ENCODE data around the gene THSD7B.
"Not testable (repeated sequence)": the region's sequence is repeated elsewhere in the genome, so short reads cannot be mapped to it uniquely, and the experiment has no call there.

Gene THSD7B

DNA sequence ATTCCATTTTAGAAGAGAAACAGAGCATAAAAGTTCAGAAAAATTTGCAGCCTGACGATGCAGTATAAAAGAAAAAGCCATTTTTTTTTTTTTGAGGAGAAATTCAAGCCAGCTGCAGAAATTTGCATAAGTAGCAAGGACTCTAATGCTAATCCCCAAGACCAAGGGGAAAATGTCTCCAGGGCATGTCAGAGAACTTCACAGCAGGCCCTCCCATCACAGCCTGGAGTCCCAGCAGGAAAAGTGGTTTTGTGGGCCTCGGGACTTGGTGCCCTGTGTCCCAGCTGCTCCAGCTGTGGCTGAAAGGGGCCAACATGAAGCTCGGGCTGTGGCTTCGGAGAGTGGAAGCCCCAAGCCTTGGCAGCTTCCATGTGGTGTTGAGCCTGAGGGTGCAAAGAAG is 873.6 kb downstream of the THSD7B start:
- TF ChIP-seq POLR2A (IDR thresholded peaks at IDR 0.05; ENCODE audit: low read length): no peak
- no peak for TF ChIP-seq GATA1 (IDR thresholded peaks at IDR 0.05; ENCODE audit: low read depth, low read length)
- no peak for DNase-seq

DNA sequence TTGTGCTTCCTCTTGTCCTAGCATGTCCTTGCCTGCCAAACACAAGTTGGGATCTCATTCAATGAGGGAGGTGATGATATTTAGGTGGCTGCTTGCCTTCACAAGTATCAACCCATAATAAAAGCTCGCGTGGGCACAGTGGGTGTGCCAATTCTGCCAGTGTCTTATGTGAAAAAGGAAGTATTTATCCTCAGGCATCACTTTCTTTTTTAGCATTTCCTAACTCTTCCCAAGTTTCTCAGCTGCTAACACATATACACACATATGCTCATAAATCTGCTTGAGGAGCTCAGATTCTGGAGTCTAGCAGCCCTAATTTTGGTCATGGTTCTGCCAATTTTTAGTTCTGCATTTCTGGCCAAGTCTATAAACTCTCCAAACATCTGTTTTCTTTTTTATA is 879.4 kb downstream of the THSD7B start:
- no peak for DNase-seq
- TF ChIP-seq POLR2A (IDR thresholded peaks at IDR 0.05; ENCODE audit: low read length) (no peak), GATA1 (IDR thresholded peaks at IDR 0.05; ENCODE audit: low read depth, low read length) (no peak)

DNA sequence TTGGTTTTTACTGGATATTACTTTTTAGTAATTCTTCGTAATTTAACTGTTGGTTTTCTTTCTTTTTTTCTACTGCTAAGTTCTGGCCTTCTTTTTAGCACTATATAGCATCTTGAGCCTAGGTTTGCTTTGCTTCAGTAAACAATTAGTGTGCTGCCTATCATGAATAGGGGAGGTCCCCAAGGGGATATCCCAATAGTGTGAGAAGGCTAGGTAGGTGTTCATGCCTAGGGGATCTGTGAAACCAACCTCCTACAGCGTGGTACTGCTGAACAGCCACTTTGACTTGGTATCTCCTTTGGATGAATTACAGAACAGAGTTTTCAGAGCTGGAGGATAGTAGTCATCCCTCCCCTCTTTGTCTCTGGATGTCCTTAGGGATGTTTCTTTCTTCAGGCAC is 888.7 kb downstream of the THSD7B start:
- DNase-seq: no peak
- TF ChIP-seq POLR2A (IDR thresholded peaks at IDR 0.05; ENCODE audit: low read length) (no peak), GATA1 (IDR thresholded peaks at IDR 0.05; ENCODE audit: low read depth, low read length) (no peak)

DNA sequence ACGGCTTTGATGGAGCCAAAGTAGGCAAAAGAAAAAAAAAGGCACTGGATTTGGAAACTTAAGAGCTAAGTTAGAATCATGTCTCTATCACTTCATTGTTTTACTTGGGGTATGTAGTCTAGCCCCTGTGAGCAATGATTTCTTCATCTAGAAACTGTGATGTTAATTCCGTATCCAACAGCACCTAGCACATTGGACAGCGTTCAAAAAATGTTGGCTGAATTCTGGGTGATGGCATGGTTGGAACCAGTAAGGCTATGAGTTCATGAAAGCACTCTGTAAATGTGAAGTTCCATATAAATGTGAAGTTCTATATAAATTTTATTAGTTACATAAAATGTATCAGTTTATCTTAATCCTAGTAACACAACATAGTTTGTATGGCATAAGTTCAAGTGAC is 890.5 kb downstream of the THSD7B start:
- no peak for DNase-seq
- TF ChIP-seq POLR2A (IDR thresholded peaks at IDR 0.05; ENCODE audit: low read length): no peak
- no peak for TF ChIP-seq GATA1 (IDR thresholded peaks at IDR 0.05; ENCODE audit: low read depth, low read length)

DNA sequence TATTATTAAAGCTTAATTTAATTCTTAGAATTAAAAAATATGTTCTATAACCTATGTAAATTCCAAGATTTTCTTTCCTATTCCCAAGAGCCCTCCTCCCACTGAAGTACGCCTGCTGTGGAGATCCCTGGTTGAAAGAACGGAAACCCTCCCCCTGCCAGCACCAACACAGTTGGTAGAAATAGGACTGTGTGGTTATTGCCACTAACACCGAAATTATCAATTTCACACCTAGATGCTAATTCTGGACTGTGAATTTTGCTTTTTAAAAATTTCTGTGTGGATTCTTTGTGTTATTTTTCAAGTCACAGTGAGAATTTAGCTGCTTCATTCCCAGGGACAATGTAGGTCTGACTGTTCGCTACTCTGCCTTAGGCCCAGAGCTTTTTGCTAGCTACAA is 893.1 kb downstream of the THSD7B start:
- DNase-seq: no peak
- TF ChIP-seq POLR2A (IDR thresholded peaks at IDR 0.05; ENCODE audit: low read length) (no peak), GATA1 (IDR thresholded peaks at IDR 0.05; ENCODE audit: low read depth, low read length) (no peak)

DNA sequence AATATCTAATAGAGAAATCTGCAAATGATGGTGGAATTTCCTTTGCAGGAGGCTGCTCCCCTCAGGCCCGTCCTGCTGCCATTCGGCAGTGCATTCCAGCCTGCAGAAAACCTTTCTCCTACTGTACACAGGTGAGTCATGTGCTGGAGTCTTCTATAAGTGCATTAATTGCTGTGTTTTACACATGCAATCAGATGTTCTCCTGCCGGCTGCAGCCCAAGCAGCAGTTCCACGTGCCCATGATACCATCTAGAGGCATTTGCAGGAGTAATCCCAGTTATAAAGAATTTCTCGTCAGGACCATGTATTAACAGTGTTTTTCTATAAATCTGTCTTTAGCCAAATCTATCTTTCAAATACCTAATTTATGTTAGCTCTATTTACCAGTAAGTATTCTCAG is 894.3 kb downstream of the THSD7B start:
- TF ChIP-seq POLR2A (IDR thresholded peaks at IDR 0.05; ENCODE audit: low read length): no peak
- TF ChIP-seq GATA1 (IDR thresholded peaks at IDR 0.05; ENCODE audit: low read depth, low read length): no peak
- no peak for DNase-seq

DNA sequence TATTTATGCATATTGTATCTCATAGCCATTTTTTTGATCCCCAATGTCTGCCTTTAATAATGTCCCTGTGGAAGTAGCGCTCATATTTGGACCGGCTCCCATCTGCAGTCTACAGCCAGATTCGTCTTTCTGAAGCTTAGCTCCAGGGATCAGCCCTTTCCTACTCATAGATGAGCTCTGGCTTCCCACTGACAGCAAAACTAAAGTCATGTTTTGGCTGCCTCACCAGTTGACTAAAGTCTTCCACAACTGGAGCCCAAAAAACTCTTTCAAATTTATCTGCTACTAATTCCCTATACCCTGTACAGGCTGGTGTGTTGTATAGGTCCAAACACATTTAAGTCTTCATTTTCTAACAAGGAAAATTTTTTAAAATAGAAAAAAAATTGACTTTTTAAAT is 904.8 kb downstream of the THSD7B start:
- no peak for TF ChIP-seq GATA1 (IDR thresholded peaks at IDR 0.05; ENCODE audit: low read depth, low read length)
- TF ChIP-seq POLR2A (IDR thresholded peaks at IDR 0.05; ENCODE audit: low read length): no peak
- no peak for DNase-seq

DNA sequence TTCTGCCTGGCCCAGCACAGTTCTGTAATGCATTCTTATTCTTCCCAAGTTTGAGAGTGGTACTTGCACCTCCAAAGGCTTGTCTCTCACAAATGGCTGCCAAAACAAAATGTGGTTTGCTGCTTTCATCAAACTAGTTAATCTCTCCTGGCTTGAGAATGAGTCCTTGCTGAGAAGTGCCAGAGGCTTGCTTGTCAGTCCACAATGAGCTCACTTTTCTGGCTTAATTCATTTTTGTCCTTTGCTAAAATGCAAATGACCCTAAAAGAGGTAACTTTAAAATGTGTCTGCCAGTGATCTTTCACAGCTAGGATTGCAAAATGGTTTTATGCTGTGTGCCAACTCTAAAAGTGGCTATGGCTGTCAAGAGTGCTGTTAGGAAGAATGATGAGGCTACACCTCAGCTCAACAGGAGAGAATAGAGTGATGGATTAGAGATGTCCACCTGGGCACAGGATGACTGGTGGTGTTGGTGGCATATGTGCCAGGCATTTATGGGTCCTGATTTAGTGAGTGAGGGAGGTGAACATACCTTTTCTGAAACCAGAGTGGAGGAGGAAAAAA is 907.7 kb downstream of the THSD7B start:
- no peak for DNase-seq
- TF ChIP-seq POLR2A (IDR thresholded peaks at IDR 0.05; ENCODE audit: low read length) (no peak), GATA1 (IDR thresholded peaks at IDR 0.05; ENCODE audit: low read depth, low read length) (no peak)

DNA sequence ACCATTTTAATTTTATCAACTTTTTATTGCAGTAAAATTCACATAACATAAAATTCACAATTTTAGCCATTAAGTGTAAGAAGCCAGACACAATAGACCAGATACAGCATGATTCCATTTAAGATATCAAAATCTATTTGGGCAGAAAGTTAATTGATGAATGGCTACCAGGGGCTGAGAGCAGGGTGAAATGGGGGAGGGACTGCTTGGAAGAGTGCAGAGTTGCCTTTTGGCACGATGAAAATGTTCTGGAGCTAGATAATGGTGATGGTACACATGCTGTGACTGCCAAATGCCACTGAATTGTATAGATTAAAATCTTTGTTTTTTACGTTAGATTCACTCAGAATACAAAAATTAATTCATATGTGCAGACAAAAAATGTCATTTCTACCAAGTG is 909.6 kb downstream of the THSD7B start:
- no peak for DNase-seq
- TF ChIP-seq GATA1 (IDR thresholded peaks at IDR 0.05; ENCODE audit: low read depth, low read length): no peak
- no peak for TF ChIP-seq POLR2A (IDR thresholded peaks at IDR 0.05; ENCODE audit: low read length)

DNA sequence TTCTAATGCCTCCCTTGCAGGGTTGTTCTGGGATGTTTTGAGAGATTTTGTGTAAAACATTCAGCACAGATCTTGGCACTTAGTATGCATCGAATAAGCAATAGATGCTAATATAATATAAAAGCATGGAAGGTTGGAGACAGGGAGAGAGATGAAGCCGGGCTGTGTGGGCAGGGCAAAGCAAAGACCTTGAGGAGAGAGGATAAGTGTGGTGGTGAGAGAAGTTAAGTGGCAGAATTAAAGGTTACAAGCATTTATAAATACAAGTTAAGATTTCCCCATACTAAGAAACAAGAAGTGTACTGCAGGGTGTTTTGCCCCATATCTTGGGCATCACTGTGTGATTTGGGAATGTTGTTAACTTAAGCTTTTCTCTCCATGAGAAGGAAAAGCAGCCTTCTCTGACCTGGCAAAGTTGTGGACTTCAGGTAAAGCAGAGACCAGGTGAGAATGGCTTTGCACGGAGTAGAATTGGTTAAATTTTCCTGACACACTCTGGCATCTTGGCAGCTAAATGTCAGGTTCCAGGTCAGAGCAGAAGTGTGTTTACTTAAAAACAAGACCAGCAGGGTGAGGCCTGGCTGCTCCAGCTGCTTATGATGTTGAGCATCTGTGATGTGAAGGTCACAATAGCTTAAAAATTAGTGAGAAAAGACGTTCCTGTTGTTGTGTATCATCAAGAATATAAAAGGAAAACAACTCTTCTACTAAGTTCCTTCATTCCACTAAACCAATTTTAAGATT is 910.4 kb downstream of the THSD7B start:
- TF ChIP-seq POLR2A (IDR thresholded peaks at IDR 0.05; ENCODE audit: low read length): no peak
- TF ChIP-seq GATA1 (IDR thresholded peaks at IDR 0.05; ENCODE audit: low read depth, low read length): no peak
- DNase-seq: no peak

DNA sequence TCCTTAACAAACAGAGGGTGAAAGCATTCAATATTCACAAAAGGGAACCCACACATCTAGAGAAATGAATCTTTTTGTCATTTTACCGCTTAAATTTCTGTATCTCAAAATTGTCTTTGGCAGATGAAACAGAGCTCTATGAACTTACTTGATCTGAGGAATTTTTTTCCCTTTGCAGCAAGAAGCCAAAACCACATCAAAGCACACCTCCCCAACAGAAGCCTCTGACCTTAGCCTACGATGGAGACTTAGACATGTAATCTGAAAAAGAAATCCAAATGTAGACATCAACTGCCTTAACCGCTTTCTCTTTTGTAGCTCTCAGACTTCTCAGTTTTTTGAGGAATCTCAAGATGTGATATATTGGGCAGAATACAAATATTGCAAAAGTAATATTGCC is 911.0 kb downstream of the THSD7B start:
- no peak for DNase-seq
- TF ChIP-seq POLR2A (IDR thresholded peaks at IDR 0.05; ENCODE audit: low read length) (no peak), GATA1 (IDR thresholded peaks at IDR 0.05; ENCODE audit: low read depth, low read length) (no peak)

DNA sequence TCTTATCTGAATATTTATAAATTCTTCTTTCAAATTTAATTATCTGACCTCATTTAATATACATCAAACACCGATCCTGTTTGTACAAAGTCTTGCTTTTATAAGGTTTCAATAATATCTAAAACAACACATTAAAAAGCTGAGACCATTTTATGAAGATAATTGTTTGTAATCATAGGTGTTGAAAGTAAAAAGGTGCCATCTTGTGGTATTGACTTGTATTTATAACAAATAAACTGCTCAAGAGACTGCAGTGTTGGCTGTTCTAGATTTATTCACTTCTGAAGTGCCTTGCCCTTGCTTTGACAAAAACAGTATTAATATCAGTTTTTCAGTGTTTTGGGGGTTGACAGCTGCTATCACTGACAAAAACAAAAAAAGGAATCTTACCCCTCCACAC is 912.1 kb downstream of the THSD7B start:
- TF ChIP-seq POLR2A (IDR thresholded peaks at IDR 0.05; ENCODE audit: low read length) (no peak), GATA1 (IDR thresholded peaks at IDR 0.05; ENCODE audit: low read depth, low read length) (no peak)
- no peak for DNase-seq

DNA sequence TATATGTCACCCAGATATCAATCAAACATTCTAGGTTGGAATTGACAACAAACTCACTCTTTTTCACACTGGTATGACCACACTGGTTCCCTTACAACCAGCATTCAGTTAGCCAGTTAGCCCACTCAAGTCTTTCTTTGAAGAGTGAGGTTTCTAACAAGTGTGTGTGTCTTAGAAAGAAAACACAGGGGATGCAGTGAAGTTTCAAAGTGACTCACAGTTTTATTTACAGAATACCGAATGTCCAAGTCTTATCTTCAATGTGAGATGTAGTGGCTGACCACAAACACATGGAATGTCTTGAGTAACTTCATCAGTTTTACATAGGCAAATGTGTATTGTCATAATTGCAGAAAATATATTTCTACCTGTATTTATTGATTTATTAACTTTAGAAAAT is 924.2 kb downstream of the THSD7B start:
- no peak for DNase-seq
- TF ChIP-seq POLR2A (IDR thresholded peaks at IDR 0.05; ENCODE audit: low read length): no peak
- TF ChIP-seq GATA1 (IDR thresholded peaks at IDR 0.05; ENCODE audit: low read depth, low read length): no peak

DNA sequence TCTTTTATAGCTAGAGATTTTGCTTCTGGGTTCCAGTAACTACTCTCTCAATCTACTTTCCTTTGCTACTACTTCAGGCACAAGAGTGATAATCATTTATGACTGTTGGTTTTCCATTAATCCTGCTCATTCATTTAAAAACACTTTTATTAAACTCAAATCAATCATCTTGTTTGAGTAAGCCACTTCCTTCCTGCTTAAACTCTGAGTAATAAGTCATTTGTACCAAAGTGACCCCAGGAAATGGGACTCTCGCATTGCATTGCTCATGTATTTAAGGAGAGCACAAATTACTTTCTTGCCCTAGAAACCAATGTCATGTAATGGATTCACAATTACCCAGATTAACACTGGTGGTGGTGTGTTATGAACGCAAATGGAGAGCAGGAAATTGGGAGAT is 928.2 kb downstream of the THSD7B start:
- DNase-seq: no peak
- TF ChIP-seq POLR2A (IDR thresholded peaks at IDR 0.05; ENCODE audit: low read length) (no peak), GATA1 (IDR thresholded peaks at IDR 0.05; ENCODE audit: low read depth, low read length) (no peak)

DNA sequence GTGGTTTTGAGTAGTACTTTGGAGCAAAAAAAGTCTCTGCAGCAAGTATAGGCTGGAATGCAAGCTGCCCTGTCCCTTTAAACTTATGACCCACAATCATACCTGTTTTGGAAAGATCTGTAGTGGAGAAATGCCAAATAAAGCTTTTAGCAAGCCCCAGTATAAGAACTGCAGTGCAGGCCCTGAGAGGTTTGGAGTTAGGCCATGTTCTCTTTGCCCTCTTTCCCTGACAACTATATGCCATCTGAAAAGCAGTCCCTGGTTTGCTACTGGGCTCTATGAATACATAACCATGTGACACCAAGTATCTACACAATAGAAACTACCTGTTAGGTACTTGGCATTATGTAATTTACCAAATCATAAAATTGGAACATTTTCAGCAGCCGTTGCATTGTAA is 931.6 kb downstream of the THSD7B start:
- TF ChIP-seq GATA1 (IDR thresholded peaks at IDR 0.05; ENCODE audit: low read depth, low read length) (no peak), POLR2A (IDR thresholded peaks at IDR 0.05; ENCODE audit: low read length) (no peak)
- DNase-seq: no peak

DNA sequence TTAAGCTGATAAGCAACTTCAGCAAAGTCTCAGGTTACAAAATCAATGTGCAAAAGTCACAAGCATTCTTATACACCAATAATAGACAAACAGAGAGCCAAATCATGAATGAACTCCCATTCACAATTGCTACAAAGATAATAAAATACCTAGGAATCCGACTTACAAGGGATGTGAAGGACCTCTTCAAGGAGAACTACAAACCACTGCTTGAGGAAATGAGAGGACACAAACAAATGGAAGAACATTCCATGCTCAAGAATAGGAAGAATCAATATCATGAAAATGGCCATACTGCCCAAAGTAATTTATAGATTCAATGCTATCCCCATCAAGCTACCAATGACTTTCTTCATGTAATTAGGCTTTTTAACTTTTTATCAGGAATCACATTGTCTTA is 934.9 kb downstream of the THSD7B start:
- not testable (repeated sequence) for DNase-seq

Measured in erythroblast (primary cell).